Cardiac muscle cell (in vitro differentiated cells and primary cell): ENCODE results near the gene DNAH2. TPM values are rescaled to one million over a fixed set of nuclear protein-coding genes. Genes with fewer than 3 reads are reported as not detected.

Experiments used
- DNase-seq, 2 donors: peaks; one replicate each; pipeline versions ENCODE4 v3.0.0 to v3.0.0-alpha.2; 2010 to 2017; ENCODE audit warnings: low read depth in 1 of 2, low spot score in 1 of 2
- H3K27ac ChIP-seq: fragments of 200-600 bp; sonication (generic); 2 replicates; pipeline ENCODE4 v1.5.1; 2016
- H3K27me3 ChIP-seq: fragments of 200-600 bp; sonication (generic); 2 replicates; pipeline ENCODE4 v1.6.0; 2016; ENCODE audit warnings: control low read depth
- H3K36me3 ChIP-seq: fragments of 200-600 bp; sonication (generic); 2 replicates; pipeline ENCODE4 v1.5.1; 2016; ENCODE audit warnings: control low read depth
- H3K4me1 ChIP-seq: fragments of 200-600 bp; sonication (generic); 2 replicates; pipeline ENCODE4 v1.8.1; 2017; ENCODE audit warnings: low read depth, mild to moderate bottlenecking, mixed run types
- H3K4me3 ChIP-seq: fragments of 200-600 bp; sonication (generic); 2 replicates; pipeline ENCODE4 v1.5.1; 2016; ENCODE audit warnings: mild to moderate bottlenecking
- H3K9me3 ChIP-seq: fragments of 200-600 bp; sonication (generic); 2 replicates; pipeline ENCODE4 v1.5.1; 2017; ENCODE audit warnings: low read depth, mild to moderate bottlenecking, control low read depth
- CTCF ChIP-seq: IDR thresholded peaks from 2 replicates; pipeline ENCODE4 v1.5.1; 2012; ENCODE audit warnings: low read depth, mild to moderate bottlenecking, low read length
- polyA plus RNA-seq: library from polyadenylated mRNA; unstranded; fragments of >200 nt; fragmentation: Nextera tagmentation; extraction: Ambion mirVana; gene quantifications from 2 replicates; pipeline ENCODE4 v1.2.1, GENCODE V29; 2016
- total RNA-seq: library from RNA; depleted of rRNA; stranded (reverse); fragments of >200 nt; gene quantifications from 2 replicates; pipeline ENCODE4 v1.2.3, GENCODE V29; 2016

DNAH2 gene
- total and polyA plus RNA-seq, 2 experiments from 2014 or later: 0.42 to 3.0 TPM

GRCh38 chr17:7677388-7678067, 40.0 kb upstream of the DNAH2 start:
- H3K27ac ChIP-seq: no peak overlapping the region
- peaks cover 15% of the 10 kb centered on the region for H3K36me3 ChIP-seq
- H3K4me1 ChIP-seq: no peaks in the 10 kb centered on the region
- H3K4me3 ChIP-seq: no peak overlapping the region
- no peak for TF ChIP-seq CTCF
- no peaks in the 10 kb centered on the region for H3K9me3 ChIP-seq
- DNase-seq: no peak
- no peaks in the 10 kb centered on the region for H3K27me3 ChIP-seq

DNA sequence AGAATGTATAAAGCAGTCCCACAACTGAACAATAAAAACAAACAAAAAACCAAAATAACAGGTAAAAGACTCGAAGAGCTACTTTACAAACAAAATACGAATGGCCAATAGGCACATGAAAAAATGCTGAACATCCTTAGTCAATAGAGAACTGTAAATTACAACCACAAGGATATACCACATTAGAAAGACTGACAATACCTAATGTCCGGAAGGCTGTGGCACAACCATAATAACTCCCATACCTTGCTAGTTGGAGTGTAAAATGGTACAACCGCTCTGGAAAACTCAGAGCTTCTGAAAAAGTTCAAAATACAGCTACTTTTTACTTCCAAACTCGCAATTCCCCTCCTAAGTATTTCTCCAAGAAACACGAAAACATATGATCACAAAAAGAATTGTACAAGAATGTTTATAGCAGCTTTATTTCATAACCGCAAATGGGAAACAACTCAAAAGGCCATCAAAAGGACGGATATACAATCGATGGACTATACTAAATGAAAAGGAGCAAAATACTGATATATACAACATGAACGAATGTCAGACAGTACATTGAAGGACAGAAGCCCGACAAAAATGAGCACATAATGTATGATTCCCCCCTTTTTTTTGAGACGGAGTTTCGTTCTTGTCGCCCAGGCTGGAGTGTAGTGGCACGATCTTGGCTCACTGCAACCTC, 32.6 kb upstream of the DNAH2 start:
- peaks cover 15% of the 10 kb centered on the region for H3K4me1 ChIP-seq
- peak overlapping the region; percentile 86 for H3K4me3 ChIP-seq
- H3K9me3 ChIP-seq: no peaks in the 10 kb centered on the region
- peak overlapping the region; percentile 99 for H3K27ac ChIP-seq
- H3K27me3 ChIP-seq: no peaks in the 10 kb centered on the region
- no peak for DNase-seq
- TF ChIP-seq CTCF: no peak
- H3K36me3 ChIP-seq: no peaks in the 10 kb centered on the region

- no peaks in the 10 kb centered on the region for H3K9me3 ChIP-seq
- peaks cover 15% of the 10 kb centered on the region for H3K4me1 ChIP-seq
- H3K27ac ChIP-seq: peak overlapping the region; percentile 99
- DNase-seq: peak; percentile 93 to 96
- no peak for TF ChIP-seq CTCF
- H3K4me3 ChIP-seq: peak overlapping the region; percentile 86
- no peaks in the 10 kb centered on the region for H3K36me3 ChIP-seq
- no peaks in the 10 kb centered on the region for H3K27me3 ChIP-seq
Observed at GRCh38 chr17:7685533-7686221, 31.9 kb upstream of the DNAH2 start.

DNA sequence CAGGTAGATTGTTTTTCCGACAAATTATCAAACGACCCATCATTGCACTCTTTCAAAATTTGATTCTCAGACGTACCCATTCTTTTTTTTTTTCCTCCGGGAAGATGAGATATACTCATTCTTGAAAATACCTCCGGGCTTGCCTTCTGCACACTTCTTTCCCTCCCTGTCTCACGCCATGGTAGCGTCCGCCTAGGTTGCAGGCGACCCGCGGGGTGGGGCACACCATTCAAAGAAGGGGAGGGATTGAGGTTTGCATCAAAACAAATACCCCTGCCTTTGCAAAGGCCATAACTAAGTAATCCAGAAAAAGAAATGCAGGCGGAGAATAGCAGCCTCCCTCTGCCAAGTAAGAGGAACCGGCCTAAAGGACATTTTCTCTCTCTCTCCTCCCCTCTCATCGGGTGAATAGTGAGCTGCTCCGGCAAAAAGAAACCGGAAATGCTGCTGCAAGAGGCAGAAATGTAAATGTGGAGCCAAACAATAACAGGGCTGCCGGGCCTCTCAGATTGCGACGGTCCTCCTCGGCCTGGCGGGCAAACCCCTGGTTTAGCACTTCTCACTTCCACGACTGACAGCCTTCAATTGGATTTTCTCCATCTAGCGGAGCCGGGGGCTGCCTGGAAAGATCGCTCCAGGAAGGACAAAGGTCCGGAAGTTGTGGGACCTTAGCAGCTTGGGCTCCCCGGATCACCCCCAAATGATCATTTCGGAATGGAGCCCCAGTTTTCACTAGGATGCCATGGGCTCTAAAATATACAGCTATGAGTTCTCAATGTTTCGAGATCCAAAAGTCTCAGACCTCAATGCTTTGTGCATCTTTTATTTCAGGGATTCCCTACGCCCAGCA, 31.1 kb upstream of the DNAH2 start:
- DNase-seq: peak; percentile 83 to 91
- Histone ChIP-seq H3K27ac (peak overlapping the region; percentile 99), H3K36me3 (no peaks in the 10 kb centered on the region), H3K4me1 (peaks cover 15% of the 10 kb centered on the region), H3K27me3 (no peaks in the 10 kb centered on the region), H3K9me3 (no peaks in the 10 kb centered on the region), H3K4me3 (peak overlapping the region; percentile 86)
- no peak for TF ChIP-seq CTCF
